ENCODE data around the gene CCDC90B. TPM values are rescaled to one million over a fixed set of nuclear protein-coding genes. Genes with fewer than 3 reads are reported as not detected.

The CCDC90B gene
- total and polyA plus RNA-seq, 10 of the 15 experiments (the other 5 are each of a cell fraction or from before 2014, with no cell fraction given) = 33.2 to 91.5 (median 59.2) TPM

DNA sequence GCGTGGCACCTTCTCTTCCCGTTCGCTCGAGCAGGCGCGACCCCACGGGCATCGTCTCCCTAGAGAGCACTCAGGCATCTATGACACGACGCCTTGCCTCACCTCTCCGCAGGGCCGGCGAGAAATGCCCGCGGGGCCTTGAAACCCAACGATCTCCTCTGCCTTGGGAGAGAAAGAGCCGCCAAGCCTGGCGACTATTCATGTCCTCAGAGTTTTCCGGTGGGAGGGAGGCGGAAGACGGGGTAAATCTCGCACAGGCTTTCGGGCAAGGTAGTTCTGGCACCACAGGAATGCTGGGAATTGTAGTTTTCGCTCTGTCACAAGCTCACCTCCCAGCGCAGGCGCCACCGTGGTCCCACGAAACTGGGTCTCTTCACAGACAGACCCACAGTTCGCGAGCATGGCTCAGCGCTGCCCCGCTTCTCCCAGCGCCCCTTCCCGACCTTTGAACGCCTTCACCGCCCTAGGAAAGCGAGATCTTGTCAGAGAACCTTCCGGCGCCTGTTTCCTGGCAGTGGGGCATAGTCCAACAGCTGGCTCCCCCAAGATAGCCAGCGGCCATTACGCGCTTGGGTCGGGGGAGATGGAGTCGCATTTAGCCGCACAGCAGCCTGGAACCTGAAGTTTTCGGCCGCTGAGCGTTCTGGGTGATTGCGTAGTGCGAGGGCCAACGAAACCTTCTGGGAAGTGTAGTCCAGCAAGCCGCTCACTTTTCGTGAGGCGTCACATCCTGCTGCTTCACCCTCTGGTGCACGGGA is at the start of gene CCDC90B (continued):
- TF ChIP-seq ZBTB11 (CRISPR knock-in tag; IDR thresholded peaks at IDR 0.05) = no peak
- no peak for TF ChIP-seq ZZZ3 (IDR thresholded peaks at IDR 0.05; ENCODE audit: control insufficient read depth, insufficient read length, low read depth)
- TF ChIP-seq, protein P1, sequence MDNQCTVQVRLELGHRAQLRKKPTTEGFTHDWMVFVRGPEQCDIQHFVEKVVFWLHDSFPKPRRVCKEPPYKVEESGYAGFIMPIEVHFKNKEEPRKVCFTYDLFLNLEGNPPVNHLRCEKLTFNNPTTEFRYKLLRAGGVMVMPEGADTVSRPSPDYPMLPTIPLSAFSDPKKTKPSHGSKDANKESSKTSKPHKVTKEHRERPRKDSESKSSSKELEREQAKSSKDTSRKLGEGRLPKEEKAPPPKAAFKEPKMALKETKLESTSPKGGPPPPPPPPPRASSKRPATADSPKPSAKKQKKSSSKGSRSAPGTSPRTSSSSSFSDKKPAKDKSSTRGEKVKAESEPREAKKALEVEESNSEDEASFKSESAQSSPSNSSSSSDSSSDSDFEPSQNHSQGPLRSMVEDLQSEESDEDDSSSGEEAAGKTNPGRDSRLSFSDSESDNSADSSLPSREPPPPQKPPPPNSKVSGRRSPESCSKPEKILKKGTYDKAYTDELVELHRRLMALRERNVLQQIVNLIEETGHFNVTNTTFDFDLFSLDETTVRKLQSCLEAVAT (IDR thresholded peaks at IDR 0.05) = 0 out of 2 replicates have a peak, but pooled peaks have one; percentile 28
- peak; percentile 92 for TF ChIP-seq POLR2AphosphoS2 (IDR thresholded peaks at IDR 0.05; ENCODE audit: low read depth, low read length)
- no peak; the same call in 1 of the 2 replicates for TF ChIP-seq GATAD2B (conservative IDR thresholded peaks at IDR 0.05; ENCODE audit: low read depth)
- 0 out of 2 replicates have a peak, but pooled peaks have one; percentile 15 for TF ChIP-seq MYB (IDR thresholded peaks at IDR 0.05; ENCODE audit: borderline replicate concordance, low read depth, low read length)
- no peak; the same call in 1 of the 2 replicates for TF ChIP-seq SREBF2 (IDR thresholded peaks at IDR 0.05; ENCODE audit: low read length)
- peak; percentile 92 for TF ChIP-seq NKRF (conservative IDR thresholded peaks at IDR 0.05)
- TF ChIP-seq TBL1XR1 (IDR thresholded peaks at IDR 0.05; ENCODE audit: low read depth, low read length) = peak; percentile 61; the same call in 1 of the 2 replicates
- TF ChIP-seq BHLHE40 (IDR thresholded peaks at IDR 0.05; ENCODE audit: borderline replicate concordance in 1 of 2, low read depth in 2 of 2, low read length in 1 of 2) = peak; percentile 44 to 45; a peak in 2 of 4 replicates
- no peak for TF ChIP-seq BMI1 (IDR thresholded peaks at IDR 0.05; ENCODE audit: borderline replicate concordance)
- peak; percentile 57 for TF ChIP-seq HDAC6 (IDR thresholded peaks at IDR 0.05; ENCODE audit: unreplicated experiment)
- TF ChIP-seq SMC3 (IDR thresholded peaks at IDR 0.05; ENCODE audit: borderline replicate concordance, low read length) = no peak
- TF ChIP-seq, protein P2, sequence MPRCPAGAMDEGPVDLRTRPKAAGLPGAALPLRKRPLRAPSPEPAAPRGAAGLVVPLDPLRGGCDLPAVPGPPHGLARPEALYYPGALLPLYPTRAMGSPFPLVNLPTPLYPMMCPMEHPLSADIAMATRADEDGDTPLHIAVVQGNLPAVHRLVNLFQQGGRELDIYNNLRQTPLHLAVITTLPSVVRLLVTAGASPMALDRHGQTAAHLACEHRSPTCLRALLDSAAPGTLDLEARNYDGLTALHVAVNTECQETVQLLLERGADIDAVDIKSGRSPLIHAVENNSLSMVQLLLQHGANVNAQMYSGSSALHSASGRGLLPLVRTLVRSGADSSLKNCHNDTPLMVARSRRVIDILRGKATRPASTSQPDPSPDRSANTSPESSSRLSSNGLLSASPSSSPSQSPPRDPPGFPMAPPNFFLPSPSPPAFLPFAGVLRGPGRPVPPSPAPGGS (IDR thresholded peaks at IDR 0.05; ENCODE audit: borderline replicate concordance, insufficient read depth, low read depth, low read length, poor library complexity, severe bottlenecking) = peak; percentile 11
- TF ChIP-seq YBX1 (IDR thresholded peaks at IDR 0.05) = no peak
- no peak for TF ChIP-seq ZNF217 (IDR thresholded peaks at IDR 0.05)
- peak; percentile 75 for TF ChIP-seq LARP7 (IDR thresholded peaks at IDR 0.05)
